B cell (primary cell): ENCODE results near the gene PRR23C. TPM values are rescaled to one million over a fixed set of nuclear protein-coding genes. Genes with fewer than 3 reads are reported as not detected.

ENCODE experiments used
- ATAC-seq: fragments of 200-7000 bp; cut with Tn5 transposase; one replicate; pipeline ENCODE4 v1.10.0; 2021; ENCODE audit warnings: low read depth, mild to moderate bottlenecking, moderate number of reproducible peaks, moderate library complexity
- CTCF ChIA-PET: fragments of 350-600 bp; sonication (Branson Sonifier 250); formaldehyde crosslinking; loops from one replicate; lab custom pipeline; 2021; ENCODE audit warnings: antibody characterized with exemption, inconsistent platforms; lab: Charles Lee
- POLR2A ChIA-PET: fragments of 350-600 bp; sonication (Branson Sonifier 250); formaldehyde crosslinking; loops from one replicate; lab custom pipeline; 2021; ENCODE audit warnings: antibody characterized with exemption; lab: Charles Lee
- DNase-seq: peaks from one replicate; pipeline ENCODE4 v3.0.0; 2013
- H2AFZ ChIP-seq: 2 replicates; pipeline ENCODE4 v1.6.1; 2012; ENCODE audit warnings: mild to moderate bottlenecking, low read depth, low read length; ENCODE audit not compliant: insufficient read depth, poor library complexity, severe bottlenecking
- H3K27ac ChIP-seq, 2 donors: 1 replicate in 1 of 2; 2 replicates in 1 of 2; pipeline ENCODE4 v1.5.1; 2012 to 2013; ENCODE audit warnings: low read length in 2 of 2, mild to moderate bottlenecking in 2 of 2, moderate library complexity in 1 of 2
- H3K27me3 ChIP-seq, 4 experiments: fragments of 200-600 bp in 1 of 4; sonication (generic) in 1 of 4; replicated peaks in 1 of 4; 1 replicate in 2 of 4; 2 replicates in 2 of 4; pipeline versions ENCODE4 v1.6.1 to v1.7.0; 2013 to 2016; ENCODE audit warnings: low read length in 3 of 4, mild to moderate bottlenecking in 2 of 4, mixed read lengths in 1 of 4, moderate library complexity in 1 of 4; ENCODE audit not compliant: insufficient read depth in 4 of 4, control insufficient read depth in 3 of 4; ENCODE audit errors: control extremely low read depth in 1 of 4
- H3K36me3 ChIP-seq, 2 experiments: replicated peaks in 1 of 2; 1 replicate in 1 of 2; 2 replicates in 1 of 2; pipeline versions ENCODE4 v1.6.1 to v1.7.1; 2013; ENCODE audit warnings: low read length in 1 of 2; ENCODE audit not compliant: insufficient read depth in 2 of 2, control insufficient read depth in 1 of 2; ENCODE audit errors: control extremely low read depth in 1 of 2, extremely low read depth in 1 of 2
- H3K4me1 ChIP-seq, 2 donors: fragments of 200-600 bp in 1 of 2; sonication (generic) in 1 of 2; 1 replicate in 1 of 2; 2 replicates in 1 of 2; pipeline versions ENCODE4 v1.5.1 to v1.6.1; 2013 to 2017; ENCODE audit warnings: low read length in 2 of 2; ENCODE audit not compliant: control insufficient read depth in 2 of 2, insufficient read depth in 2 of 2
- H3K4me2 ChIP-seq: replicated peaks from 2 replicates; pipeline ENCODE3; 2012; ENCODE audit warnings: mild to moderate bottlenecking, low read depth, low read length; ENCODE audit not compliant: poor library complexity, severe bottlenecking
- H3K4me3 ChIP-seq, 5 experiments: fragments of 200-600 bp in 1 of 5; sonication (generic) in 1 of 5; 1 replicate in 3 of 5; 2 replicates in 2 of 5; pipeline versions ENCODE4 v1.5.1 to v1.7.0; 2011 to 2016; ENCODE audit warnings: low read length in 4 of 5, mild to moderate bottlenecking in 4 of 5, low read depth in 2 of 5, control low read depth in 1 of 5, moderate library complexity in 1 of 5; ENCODE audit not compliant: insufficient read depth in 1 of 5; ENCODE audit errors: control extremely low read depth in 1 of 5, extremely low read depth in 1 of 5
- H3K79me2 ChIP-seq: fragments of 200-600 bp; sonication (generic); one replicate; pipeline ENCODE4 v1.6.0; 2016; ENCODE audit warnings: low read length; ENCODE audit not compliant: control insufficient read depth, insufficient read depth
- H3K9ac ChIP-seq: fragments of 200-600 bp; sonication (generic); 2 replicates; pipeline ENCODE4 v1.6.1; 2017; ENCODE audit warnings: mild to moderate bottlenecking, low read length, moderate library complexity
- H3K9me3 ChIP-seq, 3 donors: one replicate each; pipeline versions ENCODE4 v1.6.1 to v1.7.1; 2013; ENCODE audit warnings: low read length in 2 of 3; ENCODE audit not compliant: control insufficient read depth in 2 of 3, insufficient read depth in 1 of 3; ENCODE audit errors: control extremely low read depth in 1 of 3
- H4K20me1 ChIP-seq: 2 replicates; pipeline ENCODE4 v1.6.0; 2012; ENCODE audit warnings: mild to moderate bottlenecking, low read length; ENCODE audit not compliant: insufficient read depth, control insufficient read depth, poor library complexity, severe bottlenecking
- H3K27ac Mint-ChIP-seq: one replicate; pipeline ENCODE4 v1.8.0; 2021; ENCODE audit warnings: mixed read lengths
- H3K27me3 Mint-ChIP-seq: one replicate; pipeline ENCODE4 v1.8.0; 2021; ENCODE audit warnings: mixed read lengths
- H3K4me1 Mint-ChIP-seq: one replicate; pipeline ENCODE4 v1.8.0; 2021; ENCODE audit warnings: mixed read lengths
- H3K4me3 Mint-ChIP-seq: one replicate; pipeline ENCODE4 v1.8.0; 2021; ENCODE audit warnings: mixed read lengths
- H3K9me3 Mint-ChIP-seq: one replicate; pipeline ENCODE4 v1.8.0; 2022; ENCODE audit warnings: mixed read lengths; ENCODE audit not compliant: insufficient read depth
- EZH2 ChIP-seq: IDR thresholded peaks from 2 replicates; pipeline ENCODE4 v1.6.1; 2012; ENCODE audit warnings: borderline replicate concordance, low read depth, mild to moderate bottlenecking, moderate library complexity, low read length; ENCODE audit not compliant: insufficient read depth, poor library complexity, severe bottlenecking
- WGBS: methylation state at CpG from one replicate; pipeline ENCODE4 v1.1.5; 2013; ENCODE audit warnings: missing lambda C conversion rate; ENCODE audit not compliant: insufficient coverage; 5-methylcytosine and 5-hydroxymethylcytosine counted together
- intact Hi-C: fragments of 100-400 bp; cut with micrococcal nuclease; formaldehyde crosslinking; loops from one replicate; pipeline ENCODE4 v1.10.0; 2022
- polyA plus RNA-seq: library from polyadenylated mRNA; depleted of rRNA; stranded (reverse); fragments of >200 nt; gene quantifications from 2 replicates; pipeline ENCODE4 v1.2.3, GENCODE V29; 2012
- total RNA-seq, 2 donors: library from RNA; stranded (reverse); fragments of 120-200 nt in 1 of 2; gene quantifications; 1 replicate in 1 of 2; 2 replicates in 1 of 2; pipeline versions ENCODE4 v1.2.3 to v1.2.4, GENCODE V29; 2013 to 2022
- TF ChIP-seq, protein P1 (sequence below): fragments of 200-600 bp; IDR thresholded peaks from one replicate; pipeline ENCODE4 v1.8.0; 2022; ENCODE audit warnings: antibody characterized with exemption, mild to moderate bottlenecking

Gene PRR23C
- total and polyA plus RNA-seq, 2 donors (not counting 1 experiment from before 2014, with no cell fraction given) = not detected

GRCh38 chr3:138995706-138996105, 49.0 kb downstream of the PRR23C start:
- POLR2A ChIA-PET = no interaction called here
- TF ChIP-seq EZH2 = no peak
- TF ChIP-seq, protein P1, sequence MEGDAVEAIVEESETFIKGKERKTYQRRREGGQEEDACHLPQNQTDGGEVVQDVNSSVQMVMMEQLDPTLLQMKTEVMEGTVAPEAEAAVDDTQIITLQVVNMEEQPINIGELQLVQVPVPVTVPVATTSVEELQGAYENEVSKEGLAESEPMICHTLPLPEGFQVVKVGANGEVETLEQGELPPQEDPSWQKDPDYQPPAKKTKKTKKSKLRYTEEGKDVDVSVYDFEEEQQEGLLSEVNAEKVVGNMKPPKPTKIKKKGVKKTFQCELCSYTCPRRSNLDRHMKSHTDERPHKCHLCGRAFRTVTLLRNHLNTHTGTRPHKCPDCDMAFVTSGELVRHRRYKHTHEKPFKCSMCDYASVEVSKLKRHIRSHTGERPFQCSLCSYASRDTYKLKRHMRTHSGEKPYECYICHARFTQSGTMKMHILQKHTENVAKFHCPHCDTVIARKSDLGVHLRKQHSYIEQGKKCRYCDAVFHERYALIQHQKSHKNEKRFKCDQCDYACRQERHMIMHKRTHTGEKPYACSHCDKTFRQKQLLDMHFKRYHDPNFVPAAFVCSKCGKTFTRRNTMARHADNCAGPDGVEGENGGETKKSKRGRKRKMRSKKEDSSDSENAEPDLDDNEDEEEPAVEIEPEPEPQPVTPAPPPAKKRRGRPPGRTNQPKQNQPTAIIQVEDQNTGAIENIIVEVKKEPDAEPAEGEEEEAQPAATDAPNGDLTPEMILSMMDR = no peak
- Histone ChIP-seq H3K36me3 (no peaks in the 10 kb centered on the region), H3K4me2 (no peak overlapping the region), H3K79me2 (no peaks in the 10 kb centered on the region), H3K4me3 (no peak overlapping the region), H3K27ac (no peak overlapping the region), H4K20me1 (no peaks in the 10 kb centered on the region), H3K9ac (no peak overlapping the region), H3K4me1 (no peaks in the 10 kb centered on the region), H3K27me3 (peaks cover 0 to 3% (median 0%) of the 10 kb centered on the region in 4 experiments), H3K9me3 (peaks cover 0 to 3% (median 0%) of the 10 kb centered on the region in 3 donors), H2AFZ (no peak overlapping the region)
- no peak for DNase-seq
- WGBS = no CpG with 5 or more reads among the region's 1 CpG
- no peak for ATAC-seq
- no peak overlapping the region for H3K27ac Mint-ChIP-seq
- intact Hi-C loops = no loop called here
- H3K9me3 Mint-ChIP-seq = peaks cover 2% of the 10 kb centered on the region
- CTCF ChIA-PET = no interaction called here
- H3K4me1 Mint-ChIP-seq = no peaks in the 10 kb centered on the region
- H3K27me3 Mint-ChIP-seq = peaks cover 10% of the 10 kb centered on the region
- no peak overlapping the region for H3K4me3 Mint-ChIP-seq

Other genes with a start within 250 kb of the PRR23C start
- gene PIK3CB, start 210.0 kb downstream of the PRR23C start, total RNA-seq = 29.4 and 35.1 TPM in 2 replicates
- gene PIK3CB, start 210.0 kb downstream of the PRR23C start, polyA plus RNA-seq = 3.6 and 6.3 TPM in 2 replicates
- not detected in 2 replicates for gene FOXL2, start 97.8 kb downstream of the PRR23C start, total RNA-seq
- not detected in 2 replicates for gene FOXL2, start 97.8 kb downstream of the PRR23C start, polyA plus RNA-seq
- gene FOXL2NB, start 97.7 kb downstream of the PRR23C start, total RNA-seq = not detected in 2 replicates
- gene FOXL2NB, start 97.7 kb downstream of the PRR23C start, polyA plus RNA-seq = not detected in 2 replicates
- not detected in 2 replicates for gene PRR23A, start 38.6 kb downstream of the PRR23C start, total RNA-seq
- not detected in 2 replicates for gene PRR23A, start 38.6 kb downstream of the PRR23C start, polyA plus RNA-seq
- gene PRR23B, start 24.0 kb downstream of the PRR23C start, total RNA-seq = not detected in 2 replicates
- gene PRR23B, start 24.0 kb downstream of the PRR23C start, polyA plus RNA-seq = not detected in 2 replicates